HTR-8/SVneo (cell line): ENCODE data around the gene ZNF385A.
A peak's percentile ranks its signal among the peaks of the same experiment; 100 is the strongest.
"Not testable (repeated sequence)": the region's sequence is repeated elsewhere in the genome, so short reads cannot be mapped to it uniquely, and the experiment has no call there.

Experiments used
- DNase-seq: peaks from one replicate; pipeline ENCODE4 v3.0.0; 2011; ENCODE audit warnings: low spot score, mixed read lengths; ENCODE audit not compliant: insufficient read length
- FAIRE-seq: peaks from 2 replicates; lab custom pipeline; 2011; peaks lifted over from hg19 to GRCh38; lab: Jason Lieb, UNC

The ZNF385A gene

DNA sequence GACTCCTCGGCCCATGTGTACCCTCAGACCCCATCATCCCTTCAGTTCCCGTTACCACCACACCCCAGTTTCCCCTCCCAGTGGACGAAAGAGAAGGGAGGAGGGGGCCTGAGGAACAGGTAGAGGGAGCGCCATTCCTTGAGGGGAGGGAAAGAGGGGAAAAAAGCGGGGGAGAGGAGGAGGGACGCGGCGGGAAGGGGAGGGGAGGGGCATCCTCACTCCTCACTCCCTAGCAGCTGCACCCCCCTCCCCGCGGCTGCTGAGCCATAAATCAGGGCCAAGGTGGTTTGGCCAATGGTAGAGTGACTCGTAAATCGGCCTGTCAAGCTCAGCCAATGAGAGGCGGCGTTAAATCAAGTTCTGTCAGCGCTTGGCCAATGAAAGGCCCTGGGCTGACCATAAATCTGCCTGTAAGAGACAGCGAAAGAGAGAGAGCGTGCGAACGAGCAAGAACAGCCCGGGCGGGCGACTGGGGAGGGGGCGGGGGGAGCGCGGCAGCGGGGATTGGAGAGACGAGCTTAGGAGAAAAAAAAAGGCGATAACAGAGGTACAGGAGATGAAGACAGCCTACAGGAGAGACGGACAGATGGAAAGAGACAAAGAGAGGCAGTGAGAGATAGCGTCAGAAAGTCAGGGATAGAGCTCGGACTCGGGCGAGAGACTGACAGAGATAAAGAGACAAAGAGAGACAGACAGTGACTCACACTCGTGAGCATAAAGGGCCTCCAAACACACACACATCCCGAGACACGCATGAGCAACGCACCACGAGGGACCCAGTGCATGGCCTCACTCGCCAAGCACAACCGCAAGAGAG, 25.4 kb downstream of the ZNF385A start:
- FAIRE-seq: peak; percentile 88

DNA sequence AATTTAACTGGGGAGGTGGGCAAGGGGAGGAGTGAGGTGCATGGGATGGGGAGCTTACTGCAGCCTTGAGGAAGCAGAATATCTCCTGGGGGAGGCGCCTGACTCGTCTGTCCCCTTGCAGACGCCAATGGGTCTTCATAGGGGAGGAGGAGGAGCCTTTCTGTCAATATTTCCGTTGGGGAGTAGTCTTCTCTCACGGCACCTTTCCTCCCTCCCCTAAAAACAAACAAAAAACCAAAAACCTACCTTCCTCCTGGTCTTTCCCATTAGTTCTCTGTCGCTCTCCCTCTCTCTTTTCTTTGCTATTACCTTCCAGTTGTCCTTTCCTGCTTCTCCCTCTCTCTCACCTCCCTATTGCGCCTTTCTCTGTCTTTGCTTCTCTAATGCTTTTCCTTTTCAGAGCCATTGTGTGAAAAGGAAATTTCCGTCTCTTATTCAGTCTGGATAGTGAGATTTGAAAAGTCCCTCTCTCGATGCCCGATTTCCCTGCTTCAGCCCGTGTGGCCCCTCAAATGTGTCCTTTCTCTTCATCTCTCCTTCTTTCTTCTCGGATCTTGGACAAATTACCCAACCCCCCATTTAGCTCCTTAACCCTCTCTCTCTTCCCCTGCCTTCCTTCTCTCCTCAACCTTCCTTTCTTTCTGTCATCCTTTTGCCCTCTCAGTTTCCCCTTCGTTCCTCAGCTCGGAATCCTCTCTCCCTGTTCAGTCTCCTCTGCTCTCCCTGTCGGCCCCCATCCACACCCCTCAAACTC, 26.2 kb downstream of the ZNF385A start:
- DNase-seq: no peak

More for the DNA sequence above, 25.4 kb downstream of the ZNF385A start:
- DNase-seq: peak; percentile 96

DNA sequence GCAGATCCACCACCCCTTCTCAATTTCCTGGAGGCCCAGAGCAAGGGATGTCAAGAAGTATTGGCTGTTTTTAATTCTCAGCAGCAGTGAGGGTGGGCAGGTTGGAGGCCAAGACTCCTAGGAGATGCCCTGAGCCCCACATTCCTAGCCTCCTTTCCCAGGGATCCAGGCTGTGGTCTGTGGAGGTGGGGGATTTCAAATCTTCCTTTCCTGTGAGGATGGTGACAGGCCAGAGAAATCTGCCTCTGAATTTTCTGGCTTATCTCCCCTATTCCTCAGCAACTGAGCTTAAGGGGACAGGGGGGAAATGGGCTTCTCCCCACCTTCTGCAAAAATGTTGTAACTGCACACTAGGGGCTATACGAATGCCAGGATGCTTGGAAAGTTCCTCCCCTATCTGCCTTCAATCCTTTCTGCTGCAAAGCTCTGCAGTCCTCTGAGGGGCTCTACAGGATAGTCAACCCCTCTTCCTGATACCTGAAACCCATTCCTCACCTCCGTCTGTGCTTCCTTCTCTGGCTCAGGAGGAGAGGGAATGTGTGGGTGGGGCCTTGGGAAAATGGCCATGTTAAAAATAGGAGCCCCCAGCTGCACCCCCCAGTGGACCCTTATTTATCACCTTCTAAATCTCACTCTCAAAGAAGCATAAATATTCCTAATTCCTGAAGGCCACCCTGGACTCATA, 26.9 kb downstream of the ZNF385A start:
- DNase-seq (no peak), FAIRE-seq (no peak)

More for the DNA sequence above, 26.2 kb downstream of the ZNF385A start:
- FAIRE-seq: no peak

DNA sequence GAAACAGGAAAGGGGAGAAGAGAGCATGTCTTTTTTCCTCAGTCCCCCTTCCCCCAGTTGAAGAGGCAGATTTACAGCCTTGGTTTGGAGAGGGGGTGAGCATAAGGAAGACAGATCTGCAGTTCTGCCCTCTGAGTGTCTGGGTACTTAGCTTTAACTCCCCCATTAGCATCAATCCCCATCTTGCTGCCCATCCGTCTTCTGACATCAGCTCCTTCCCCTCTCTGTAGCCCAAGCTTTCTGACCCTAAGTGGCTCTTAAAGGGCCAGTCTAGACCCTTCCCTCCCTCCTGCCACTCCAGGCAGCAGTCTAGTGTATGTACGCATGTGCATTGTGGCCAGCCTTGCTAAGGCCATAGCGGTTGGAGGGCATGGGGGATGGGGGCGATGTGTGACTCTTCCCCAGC, 27.6 kb downstream of the ZNF385A start:
- FAIRE-seq: no peak
- no peak for DNase-seq

DNA sequence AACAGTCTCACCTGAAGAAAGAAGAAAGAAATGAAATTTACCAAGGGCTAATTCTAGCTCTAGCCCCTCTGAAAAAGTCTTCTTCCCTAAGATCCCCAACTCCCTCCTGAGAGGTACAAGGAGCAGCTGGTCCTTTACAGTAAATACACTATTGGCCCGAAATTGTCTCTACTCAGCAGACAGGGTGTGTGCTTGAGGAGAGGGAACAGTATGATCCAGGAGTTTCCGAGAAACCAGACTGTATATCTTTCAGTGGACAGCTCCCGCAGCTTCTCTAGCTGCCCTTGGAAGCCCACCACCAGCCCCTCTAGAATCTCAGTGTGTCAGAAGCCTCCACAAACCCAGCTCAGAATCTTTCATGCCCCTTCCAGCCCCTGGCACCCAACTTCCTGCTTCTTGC, 28.3 kb downstream of the ZNF385A start:
- no peak for FAIRE-seq

DNA sequence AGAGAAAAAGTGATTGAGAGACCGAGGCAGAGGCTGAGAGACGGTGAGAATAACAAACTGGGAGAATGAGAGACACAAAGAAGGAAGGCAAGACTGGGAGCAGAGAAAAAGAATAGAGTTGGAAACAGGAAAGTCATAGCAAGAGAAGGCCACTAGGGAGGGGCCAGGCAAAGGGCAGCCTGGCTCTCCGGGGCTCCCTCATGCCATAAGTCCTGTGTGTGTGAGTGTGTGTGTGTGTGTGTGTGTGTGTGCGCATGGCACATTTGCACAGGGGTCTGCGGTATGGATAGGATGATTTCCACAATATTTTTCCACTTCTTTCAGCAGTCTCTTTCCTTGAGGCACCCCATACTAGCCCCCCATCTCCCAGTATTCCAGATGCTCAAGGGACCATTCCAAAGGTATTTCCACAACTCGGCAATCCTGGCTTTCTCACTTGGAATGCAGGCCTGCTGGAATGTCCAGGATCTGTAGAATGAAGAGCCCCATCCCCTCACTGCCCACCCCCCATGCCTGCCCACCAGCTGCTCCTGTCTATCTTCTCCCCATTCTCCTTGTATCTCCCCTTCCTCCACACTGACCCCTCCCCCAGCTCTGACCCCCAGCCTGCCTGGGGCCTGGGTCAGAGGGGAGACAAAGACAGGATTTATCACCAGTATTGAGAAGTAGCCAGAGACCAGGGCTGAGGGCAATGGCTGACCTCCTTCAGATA, 29.3 kb downstream of the ZNF385A start:
- no peak for DNase-seq
- FAIRE-seq: no peak

More for the DNA sequence above, 28.3 kb downstream of the ZNF385A start:
- no peak for DNase-seq

DNA sequence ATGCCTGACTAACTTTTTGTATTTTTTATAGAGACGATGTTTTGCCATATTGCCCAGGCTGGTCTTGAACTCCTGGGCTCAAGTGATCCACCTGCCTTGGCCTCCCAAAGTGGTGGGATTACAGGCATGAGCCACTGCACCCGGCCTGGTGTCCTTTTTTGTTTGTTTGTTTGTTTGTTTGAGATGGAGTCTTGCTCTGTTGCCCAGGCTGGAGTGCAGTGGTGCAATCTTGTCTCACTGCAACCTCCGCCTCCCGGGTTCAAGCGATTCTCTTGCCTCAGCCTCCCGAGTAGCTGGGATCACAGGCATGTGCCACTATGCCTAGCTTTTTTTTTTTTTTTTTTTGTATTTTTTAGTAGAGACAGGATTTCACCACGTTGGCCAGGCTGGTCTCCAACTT, 30.3 kb downstream of the ZNF385A start:
- FAIRE-seq: not testable (repeated sequence)

DNA sequence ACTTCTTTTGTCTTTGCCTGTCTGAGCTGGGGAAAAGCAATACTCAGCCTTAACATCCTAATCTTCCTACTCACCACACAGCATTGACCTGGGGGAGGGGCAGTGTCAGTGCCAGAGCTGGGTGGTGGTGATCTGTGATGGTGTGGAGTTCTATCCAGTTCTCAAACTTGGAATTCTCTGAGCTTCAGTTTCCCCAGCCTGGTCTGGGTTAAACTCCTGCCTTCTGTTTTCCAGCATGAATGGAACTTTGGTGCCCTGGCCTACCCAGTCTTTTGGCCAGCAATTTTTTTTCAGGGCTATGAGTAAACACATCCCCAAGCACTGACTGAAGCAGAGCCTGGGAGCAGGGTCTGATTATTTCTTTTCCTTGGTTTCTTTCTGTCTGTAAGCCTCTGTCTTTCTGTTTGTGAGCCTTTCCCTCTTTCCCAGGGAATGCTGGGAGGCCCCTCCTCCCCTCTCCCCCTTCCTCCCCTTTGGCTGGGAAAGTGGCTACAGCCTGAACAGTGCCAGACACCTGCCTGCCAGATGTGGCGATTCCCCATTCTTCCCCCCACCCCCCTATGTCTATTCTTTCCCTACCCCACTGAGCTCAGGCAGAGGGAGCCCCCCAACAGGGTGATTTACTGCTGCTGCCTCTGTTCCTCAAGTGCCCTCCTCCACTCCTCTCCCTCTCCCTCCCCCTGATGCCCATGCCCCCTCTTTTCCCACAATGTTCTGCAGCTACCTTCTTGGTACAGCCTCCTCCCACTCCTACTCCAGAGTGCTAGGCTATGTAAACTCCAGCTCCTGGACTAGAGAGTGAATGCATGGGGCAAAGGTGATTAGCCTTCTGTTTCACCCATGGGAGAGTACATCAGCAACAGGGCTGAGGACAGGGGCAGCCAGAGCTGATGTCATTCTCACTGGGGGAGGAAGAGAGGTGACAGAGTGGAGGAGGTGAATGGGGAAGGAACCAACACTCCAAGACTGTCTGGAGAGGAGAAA, 31.4 kb downstream of the ZNF385A start:
- DNase-seq (no peak), FAIRE-seq (no peak)

More for the DNA sequence above, 30.3 kb downstream of the ZNF385A start:
- not testable (repeated sequence) for DNase-seq

DNA sequence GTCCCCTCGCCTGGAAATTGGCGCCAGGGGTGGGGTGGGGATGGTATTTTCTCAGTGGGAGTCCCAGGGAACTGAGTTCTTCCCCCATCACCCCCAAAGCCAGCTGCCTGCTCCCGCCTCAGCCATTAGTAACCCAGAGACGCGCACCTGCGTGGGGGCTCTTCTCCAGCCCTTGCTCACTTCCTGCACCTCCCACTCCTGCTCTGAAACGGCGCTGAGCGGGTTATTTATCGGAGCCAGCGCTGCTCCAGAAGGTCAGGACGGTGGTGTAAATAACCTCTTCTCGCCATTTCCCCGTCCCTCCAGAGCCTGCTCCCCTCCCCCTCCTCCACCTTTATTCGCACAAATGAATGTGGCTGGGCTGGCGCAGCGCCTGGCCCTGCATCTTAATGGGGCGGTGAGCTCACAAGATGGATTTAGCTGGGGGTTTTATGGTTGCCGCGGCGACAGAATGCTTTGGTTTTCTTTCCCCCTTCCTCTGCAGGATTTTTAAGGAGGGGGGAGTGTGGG, 32.5 kb downstream of the ZNF385A start:
- FAIRE-seq: no peak
- DNase-seq: no peak

DNA sequence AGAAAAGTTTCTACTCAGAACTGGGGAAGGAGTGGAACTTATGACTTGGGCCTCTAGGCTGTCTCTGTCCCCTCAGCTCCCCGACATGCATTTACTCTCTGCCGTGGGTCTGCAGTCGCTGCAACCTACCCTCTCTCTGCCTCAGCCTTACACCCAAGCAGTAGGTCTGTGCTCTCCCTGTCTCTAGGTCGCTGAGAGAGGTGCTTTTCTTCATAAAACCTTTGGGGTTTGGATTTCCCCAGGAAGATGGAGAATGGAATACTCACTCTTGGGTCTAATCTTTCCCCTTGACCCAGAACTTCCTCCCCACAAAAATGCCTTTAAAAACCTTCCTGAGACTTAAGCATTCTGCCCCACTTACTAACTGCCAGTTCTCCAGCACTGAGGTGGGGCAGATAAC, 33.2 kb downstream of the ZNF385A start:
- no peak for DNase-seq
- FAIRE-seq: no peak

DNA sequence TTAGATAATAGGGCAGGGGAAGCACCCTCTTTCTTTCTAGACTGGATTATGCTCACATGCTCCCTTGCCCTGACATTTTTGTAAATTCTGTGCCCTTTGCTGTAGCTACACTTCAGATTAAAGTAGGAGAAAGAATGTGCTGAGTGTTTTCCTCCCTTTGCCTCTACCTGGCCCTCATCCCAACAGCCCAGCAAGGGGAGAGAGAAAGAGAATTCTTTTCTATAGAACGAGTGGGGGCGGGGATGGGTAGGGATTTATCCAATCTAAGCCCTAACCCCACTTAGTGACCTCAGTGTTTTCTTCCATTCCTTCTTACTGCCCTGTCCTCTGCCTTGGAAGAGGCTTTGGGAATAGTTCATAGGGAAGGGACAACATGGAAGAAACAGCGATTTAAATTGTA, 33.8 kb downstream of the ZNF385A start:
- FAIRE-seq: no peak
- DNase-seq: no peak

DNA sequence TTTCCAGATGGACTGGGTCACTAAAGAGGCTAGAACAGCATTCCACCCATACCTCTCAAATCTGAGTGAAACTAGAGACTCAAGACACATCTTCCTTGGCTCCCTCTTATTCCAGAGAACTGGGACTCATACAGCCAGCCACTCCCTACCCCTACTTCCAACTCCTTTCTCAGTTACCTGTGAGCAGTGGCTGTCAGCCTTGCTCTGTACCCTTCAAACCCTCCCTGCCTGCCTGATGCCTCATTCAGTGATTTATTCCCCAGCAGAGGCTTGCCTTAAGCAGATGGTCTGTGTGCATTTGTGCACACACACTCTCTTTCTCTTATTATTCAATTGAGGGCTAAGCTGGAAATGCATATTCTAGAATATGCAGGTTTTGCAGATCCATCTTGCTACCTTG, 34.9 kb downstream of the ZNF385A start:
- DNase-seq (no peak), FAIRE-seq (no peak)

DNA sequence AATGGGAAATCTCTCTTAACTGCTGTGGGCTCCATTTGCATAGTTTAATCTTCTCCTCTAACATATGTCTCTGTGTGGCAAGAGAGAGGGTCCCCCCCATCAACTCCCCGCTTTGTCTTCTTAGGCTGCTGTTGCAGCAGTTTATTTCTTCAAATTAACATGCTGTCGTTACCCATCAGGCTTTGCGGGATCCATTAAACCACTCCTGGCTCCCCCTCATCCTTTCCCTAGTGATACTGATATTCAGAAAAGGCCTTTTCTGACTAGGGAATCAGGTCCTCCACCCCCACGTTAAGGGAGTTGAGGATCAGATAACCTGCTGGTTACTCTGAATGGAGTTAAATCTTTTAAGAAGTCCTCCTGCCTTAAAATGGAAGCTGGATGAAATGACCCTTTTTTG, 35.5 kb downstream of the ZNF385A start:
- FAIRE-seq (no peak), DNase-seq (no peak)

DNA sequence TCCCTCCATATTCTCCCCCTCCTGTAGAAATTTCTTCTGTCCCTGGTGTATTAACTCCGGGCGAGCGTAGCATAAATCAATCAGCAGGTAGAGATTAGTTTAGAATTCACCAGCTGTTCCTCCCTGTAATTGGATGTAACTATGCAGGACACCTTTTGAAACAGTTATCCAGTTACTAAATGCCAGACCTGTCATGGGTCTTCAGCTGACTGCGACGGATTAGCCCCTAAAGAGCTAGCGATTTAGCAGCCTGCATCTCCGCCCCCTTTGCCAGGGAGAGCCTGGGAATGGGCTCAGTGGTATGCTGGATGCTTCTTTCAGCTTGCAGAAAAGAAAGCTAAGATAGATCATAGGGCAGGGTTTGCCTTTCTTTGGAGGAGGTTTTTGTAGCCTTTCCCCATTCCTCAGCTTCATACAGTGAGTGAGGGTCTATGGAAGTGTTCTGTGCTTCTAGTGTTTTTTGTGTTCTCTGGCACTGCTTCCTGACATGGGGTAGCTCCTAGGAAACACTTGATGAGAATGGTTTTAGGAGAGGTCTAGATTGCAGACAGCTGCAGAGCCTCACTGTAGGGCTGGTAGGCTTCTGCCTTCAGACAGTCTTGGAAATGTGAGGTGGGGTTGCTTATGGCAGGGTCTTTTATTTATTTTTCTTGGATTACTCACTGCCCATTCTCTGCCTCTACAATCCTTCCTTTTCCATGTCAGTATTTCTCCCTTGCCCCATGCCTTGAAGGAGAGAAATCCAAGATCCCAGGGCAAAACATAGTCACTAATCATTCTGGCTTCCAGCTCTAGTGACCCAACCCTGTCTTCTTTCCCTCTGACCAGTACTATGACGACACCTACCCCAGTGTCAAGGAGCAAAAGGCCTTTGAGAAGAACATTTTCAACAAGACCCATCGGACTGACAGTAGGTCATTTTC, 42.9 kb downstream of the ZNF385A start:
- FAIRE-seq (no peak), DNase-seq (no peak)

DNA sequence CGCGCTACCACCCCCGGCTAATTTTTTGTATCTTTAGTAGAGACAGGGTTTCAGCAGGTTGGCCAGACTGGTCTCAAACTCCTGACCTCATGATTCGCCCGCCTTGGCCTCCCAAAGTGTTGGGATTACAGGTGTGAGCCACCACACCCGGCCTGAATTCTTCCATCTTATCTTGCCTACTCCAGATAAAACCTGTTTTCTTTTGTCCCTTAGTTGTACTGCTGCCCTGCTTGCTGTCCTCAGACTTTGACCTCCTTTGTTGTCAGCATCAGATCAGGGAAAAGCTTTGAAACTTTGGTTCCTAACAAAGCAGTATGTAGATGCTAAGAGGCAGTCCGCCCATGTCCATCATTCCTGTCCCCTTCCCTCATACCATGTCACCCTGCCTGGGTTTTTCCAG, 43.7 kb downstream of the ZNF385A start:
- FAIRE-seq: no peak

DNA sequence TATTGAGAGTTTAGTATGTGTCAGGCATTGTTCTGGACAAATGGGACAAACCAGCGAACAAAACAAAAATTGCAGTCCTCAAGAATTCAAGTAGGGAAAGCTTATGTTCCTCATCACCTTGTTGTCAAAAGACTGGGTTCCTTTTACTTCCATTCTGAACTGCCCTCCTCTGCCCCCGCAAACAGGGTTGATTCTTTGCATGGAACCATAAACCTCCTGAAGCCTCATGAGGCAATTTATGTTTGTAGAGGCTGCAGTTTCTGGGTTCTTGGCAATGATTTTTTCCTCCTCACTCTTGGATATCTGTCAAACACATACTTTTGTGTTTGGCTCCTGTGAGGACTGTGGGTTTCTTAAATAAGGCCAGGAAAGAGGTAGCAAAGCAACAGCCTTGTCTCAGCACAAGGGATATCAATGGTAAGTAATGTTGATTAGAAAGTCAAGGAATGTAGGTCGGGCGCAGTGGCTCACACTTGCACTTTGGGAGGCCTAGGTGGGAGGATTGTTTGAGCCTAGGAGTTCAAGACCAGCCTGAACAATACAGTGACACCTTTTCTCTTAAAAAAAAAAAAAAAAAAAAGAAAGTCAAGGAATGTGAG, 45.7 kb downstream of the ZNF385A start:
- DNase-seq (no peak), FAIRE-seq (no peak)

More for the DNA sequence above, 43.7 kb downstream of the ZNF385A start:
- DNase-seq: no peak

DNA sequence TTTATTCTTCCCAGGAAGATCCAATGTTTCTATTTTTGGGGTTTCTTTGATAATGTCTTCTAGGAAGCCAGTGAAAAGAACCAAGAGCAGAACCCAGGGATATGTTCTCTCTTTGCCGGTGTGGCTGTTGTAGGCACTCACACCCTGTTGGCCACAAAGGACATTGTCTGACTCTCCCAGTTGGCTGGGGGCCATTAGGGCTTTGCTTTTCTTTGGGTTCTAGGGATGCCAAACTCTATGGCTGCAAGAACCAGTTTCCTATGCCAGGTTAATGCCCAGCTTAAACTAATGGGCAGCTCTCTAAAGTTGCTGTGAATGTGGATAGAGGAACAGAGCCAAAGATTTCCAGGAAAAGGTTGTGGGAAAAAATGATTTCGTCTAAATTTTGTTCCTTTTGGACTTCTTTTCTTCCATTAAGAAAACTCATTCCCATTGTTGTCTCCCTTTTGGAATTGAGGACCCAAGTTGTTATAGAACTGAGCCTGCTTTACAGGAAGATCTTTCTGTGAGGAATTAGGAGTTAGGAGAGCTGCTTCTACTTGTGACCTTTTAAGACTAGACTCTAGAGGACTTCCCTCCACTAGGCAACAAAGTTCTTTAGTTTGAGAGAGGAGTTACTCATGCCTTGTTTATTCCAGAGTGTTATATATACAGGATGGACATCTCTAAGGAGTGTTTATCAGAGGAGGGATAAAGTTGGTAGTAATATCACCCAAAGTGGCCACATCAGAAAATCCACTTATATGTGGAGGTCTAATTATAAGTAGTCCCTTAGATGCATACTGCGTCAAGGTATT, 46.5 kb downstream of the ZNF385A start:
- FAIRE-seq (no peak), DNase-seq (no peak)
